Rectal smooth muscle tissue (tissue), 1 donor: ENCODE results near the gene PRXL2B.

Experiments used
- H3K27ac ChIP-seq: one replicate; pipeline ENCODE4 v1.7.0; 2013; ENCODE audit warnings: low read depth, low read length, inconsistent platforms
- H3K27me3 ChIP-seq: one replicate; pipeline ENCODE4 v1.7.0; 2013; ENCODE audit warnings: low read length; ENCODE audit not compliant: control insufficient read depth, insufficient read depth
- H3K36me3 ChIP-seq: one replicate; pipeline ENCODE4 v1.7.0; 2013; ENCODE audit warnings: low read length; ENCODE audit not compliant: control insufficient read depth, insufficient read depth
- H3K4me1 ChIP-seq: one replicate; pipeline ENCODE4 v1.7.0; 2013; ENCODE audit warnings: low read length; ENCODE audit not compliant: control insufficient read depth, insufficient read depth
- H3K4me3 ChIP-seq: one replicate; pipeline ENCODE4 v1.7.0; 2013; ENCODE audit warnings: low read length
- H3K9ac ChIP-seq: one replicate; pipeline ENCODE4 v1.7.0; 2013; ENCODE audit warnings: low read length

PRXL2B gene

GRCh38 chr1:2639607-2640521 lies 53.3 kb downstream of the PRXL2B start:
- Histone ChIP-seq H3K27ac (no peak overlapping the region), H3K4me1 (peaks cover 5% of the 10 kb centered on the region)

GRCh38 chr1:2640626-2641025 lies 54.0 kb downstream of the PRXL2B start:
- H3K9ac ChIP-seq: no peak overlapping the region
- H3K27ac ChIP-seq: no peak overlapping the region
- no peak overlapping the region for H3K4me3 ChIP-seq
- H3K27me3 ChIP-seq: no peaks in the 10 kb centered on the region
- no peaks in the 10 kb centered on the region for H3K36me3 ChIP-seq
- H3K4me1 ChIP-seq: peaks cover 5% of the 10 kb centered on the region

More at GRCh38 chr1:2639607-2640521, 53.3 kb downstream of the PRXL2B start:
- Histone ChIP-seq H3K27me3 (peaks cover 5% of the 10 kb centered on the region), H3K36me3 (no peaks in the 10 kb centered on the region), H3K9ac (no peak overlapping the region), H3K4me3 (no peak overlapping the region)
